Measurements from ENCODE around the gene ADRA1B. TPM values are rescaled to one million over a fixed set of nuclear protein-coding genes. Genes with fewer than 3 reads are reported as not detected.

The ADRA1B gene
- total RNA-seq, 1 donor from 2014 or later: 1.9 TPM

- peaks cover 61% of the 10 kb centered on the region for H3K4me1 Mint-ChIP-seq (ENCODE audit: low read depth, unreplicated experiment)
Measured at GRCh38 chr5:159910843-159911229, 5.4 kb upstream of the ADRA1B start.

GRCh38 chr5:159911349-159911748 lies 4.9 kb upstream of the ADRA1B start:
- Mint-ChIP-seq H3K27me3 (ENCODE audit: low read depth, unreplicated experiment) (no peaks in the 10 kb centered on the region), H3K4me3 (ENCODE audit: unreplicated experiment) (no peak overlapping the region), H3K36me3 (ENCODE audit: low read depth, unreplicated experiment) (no peaks in the 10 kb centered on the region), H3K9me3 (ENCODE audit: unreplicated experiment) (no peaks in the 10 kb centered on the region), H3K4me1 (ENCODE audit: low read depth, unreplicated experiment) (peaks cover 57% of the 10 kb centered on the region), H3K27ac (ENCODE audit: unreplicated experiment) (peak overlapping the region; percentile 23)
- no peaks in the 10 kb centered on the region for H3K27me3 ChIP-seq (ENCODE audit: insufficient read depth, low read length)
- no peak overlapping the region for H3K4me3 ChIP-seq (ENCODE audit: insufficient read depth, low read depth, low read length)
- H3K4me2 ChIP-seq (ENCODE audit: low read length): no peak overlapping the region
- H3K79me2 ChIP-seq (ENCODE audit: insufficient read depth, low read length): no peaks in the 10 kb centered on the region
- H3K27ac ChIP-seq (ENCODE audit: low read depth, low read length): no peak overlapping the region
- FAIRE-seq (no peak), DNase-seq (ENCODE audit: low read depth) (no peak)
- no peak overlapping the region for H3K9ac ChIP-seq (ENCODE audit: low read length)
- H3K4me1 ChIP-seq (ENCODE audit: insufficient read depth, low read length): peaks cover 48% of the 10 kb centered on the region
- no peaks in the 10 kb centered on the region for H4K20me1 ChIP-seq (ENCODE audit: insufficient read depth, low read length)
- H3K9me3 ChIP-seq (ENCODE audit: insufficient read depth, low read depth, low read length): no peaks in the 10 kb centered on the region
- no peak overlapping the region for H2AFZ ChIP-seq (ENCODE audit: low read depth, low read length)
- H3K36me3 ChIP-seq (ENCODE audit: insufficient read depth, low read length): no peaks in the 10 kb centered on the region
- TF ChIP-seq EZH2 (IDR thresholded peaks at IDR 0.05; ENCODE audit: insufficient read depth, low read length) (no peak), CTCF (IDR thresholded peaks at IDR 0.05; ENCODE audit: insufficient read depth, low read depth, low read length) (no peak)

More at GRCh38 chr5:159910843-159911229, 5.4 kb upstream of the ADRA1B start:
- no peaks in the 10 kb centered on the region for H3K9me3 ChIP-seq (ENCODE audit: insufficient read depth, low read depth, low read length)
- FAIRE-seq: no peak
- no peaks in the 10 kb centered on the region for H3K27me3 ChIP-seq (ENCODE audit: insufficient read depth, low read length)
- DNase-seq (ENCODE audit: low read depth): no peak
- no peaks in the 10 kb centered on the region for H4K20me1 ChIP-seq (ENCODE audit: insufficient read depth, low read length)
- H3K4me3 Mint-ChIP-seq (ENCODE audit: unreplicated experiment): no peak overlapping the region
- H3K9me3 Mint-ChIP-seq (ENCODE audit: unreplicated experiment): no peaks in the 10 kb centered on the region
- no peaks in the 10 kb centered on the region for H3K36me3 ChIP-seq (ENCODE audit: insufficient read depth, low read length)
- no peaks in the 10 kb centered on the region for H3K79me2 ChIP-seq (ENCODE audit: insufficient read depth, low read length)
- H3K9ac ChIP-seq (ENCODE audit: low read length): no peak overlapping the region
- peaks cover 52% of the 10 kb centered on the region for H3K4me1 ChIP-seq (ENCODE audit: insufficient read depth, low read length)
- no peak overlapping the region for H2AFZ ChIP-seq (ENCODE audit: low read depth, low read length)
- no peak overlapping the region for H3K27ac ChIP-seq (ENCODE audit: low read depth, low read length)
- TF ChIP-seq CTCF (IDR thresholded peaks at IDR 0.05; ENCODE audit: insufficient read depth, low read depth, low read length): no peak
- TF ChIP-seq EZH2 (IDR thresholded peaks at IDR 0.05; ENCODE audit: insufficient read depth, low read length): no peak
- no peaks in the 10 kb centered on the region for H3K36me3 Mint-ChIP-seq (ENCODE audit: low read depth, unreplicated experiment)
- no peak overlapping the region for H3K27ac Mint-ChIP-seq (ENCODE audit: unreplicated experiment)
- no peak overlapping the region for H3K4me3 ChIP-seq (ENCODE audit: insufficient read depth, low read depth, low read length)
- H3K4me2 ChIP-seq (ENCODE audit: low read length): no peak overlapping the region
- no peaks in the 10 kb centered on the region for H3K27me3 Mint-ChIP-seq (ENCODE audit: low read depth, unreplicated experiment)

GRCh38 chr5:159912033-159912800 lies 4.1 kb upstream of the ADRA1B start:
- Mint-ChIP-seq H3K27me3 (ENCODE audit: low read depth, unreplicated experiment) (peaks cover 3% of the 10 kb centered on the region), H3K9me3 (ENCODE audit: unreplicated experiment) (no peaks in the 10 kb centered on the region), H3K4me1 (ENCODE audit: low read depth, unreplicated experiment) (peaks cover 50% of the 10 kb centered on the region), H3K36me3 (ENCODE audit: low read depth, unreplicated experiment) (no peaks in the 10 kb centered on the region), H3K4me3 (ENCODE audit: unreplicated experiment) (peak overlapping the region; percentile 24), H3K27ac (ENCODE audit: unreplicated experiment) (peak overlapping the region; percentile 28)
- Histone ChIP-seq H3K4me2 (ENCODE audit: low read length) (peak overlapping the region; percentile 71), H4K20me1 (ENCODE audit: insufficient read depth, low read length) (no peaks in the 10 kb centered on the region), H3K36me3 (ENCODE audit: insufficient read depth, low read length) (no peaks in the 10 kb centered on the region), H3K9me3 (ENCODE audit: insufficient read depth, low read depth, low read length) (no peaks in the 10 kb centered on the region), H3K9ac (ENCODE audit: low read length) (peak overlapping the region; percentile 23), H3K27ac (ENCODE audit: low read depth, low read length) (peak overlapping the region; percentile 35), H3K79me2 (ENCODE audit: insufficient read depth, low read length) (no peaks in the 10 kb centered on the region), H3K4me3 (ENCODE audit: insufficient read depth, low read depth, low read length) (peak overlapping the region; percentile 24), H3K4me1 (ENCODE audit: insufficient read depth, low read length) (peaks cover 45% of the 10 kb centered on the region), H2AFZ (ENCODE audit: low read depth, low read length) (peak overlapping the region; percentile 12), H3K27me3 (ENCODE audit: insufficient read depth, low read length) (no peaks in the 10 kb centered on the region)
- FAIRE-seq (peak; percentile 98), DNase-seq (ENCODE audit: low read depth) (peak; percentile 82)
- TF ChIP-seq CTCF (IDR thresholded peaks at IDR 0.05; ENCODE audit: insufficient read depth, low read depth, low read length) (no peak), EZH2 (IDR thresholded peaks at IDR 0.05; ENCODE audit: insufficient read depth, low read length) (no peak)
